ENCODE data around the gene AFF1.

DNA sequence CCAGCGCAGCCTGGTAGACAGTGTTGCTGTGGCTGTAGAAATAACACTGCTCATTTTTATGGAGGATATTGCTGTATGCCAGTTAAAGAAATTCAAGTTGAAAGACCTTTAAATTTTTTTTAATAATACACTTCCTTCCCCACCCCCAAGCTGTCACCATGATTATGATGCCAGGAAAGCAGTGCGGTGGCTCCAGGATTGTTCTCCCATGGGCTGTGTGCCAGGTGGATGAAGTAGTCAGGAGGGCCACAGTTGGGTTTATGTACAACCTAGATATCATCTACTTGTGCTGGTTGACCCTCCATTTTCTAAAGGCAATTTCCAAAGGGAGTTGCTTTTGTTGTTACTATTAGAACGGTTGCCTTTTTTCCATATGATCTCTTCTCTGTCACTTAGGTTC lies 136.6 kb downstream of the AFF1 start:
- TF ChIP-seq, protein P1, sequence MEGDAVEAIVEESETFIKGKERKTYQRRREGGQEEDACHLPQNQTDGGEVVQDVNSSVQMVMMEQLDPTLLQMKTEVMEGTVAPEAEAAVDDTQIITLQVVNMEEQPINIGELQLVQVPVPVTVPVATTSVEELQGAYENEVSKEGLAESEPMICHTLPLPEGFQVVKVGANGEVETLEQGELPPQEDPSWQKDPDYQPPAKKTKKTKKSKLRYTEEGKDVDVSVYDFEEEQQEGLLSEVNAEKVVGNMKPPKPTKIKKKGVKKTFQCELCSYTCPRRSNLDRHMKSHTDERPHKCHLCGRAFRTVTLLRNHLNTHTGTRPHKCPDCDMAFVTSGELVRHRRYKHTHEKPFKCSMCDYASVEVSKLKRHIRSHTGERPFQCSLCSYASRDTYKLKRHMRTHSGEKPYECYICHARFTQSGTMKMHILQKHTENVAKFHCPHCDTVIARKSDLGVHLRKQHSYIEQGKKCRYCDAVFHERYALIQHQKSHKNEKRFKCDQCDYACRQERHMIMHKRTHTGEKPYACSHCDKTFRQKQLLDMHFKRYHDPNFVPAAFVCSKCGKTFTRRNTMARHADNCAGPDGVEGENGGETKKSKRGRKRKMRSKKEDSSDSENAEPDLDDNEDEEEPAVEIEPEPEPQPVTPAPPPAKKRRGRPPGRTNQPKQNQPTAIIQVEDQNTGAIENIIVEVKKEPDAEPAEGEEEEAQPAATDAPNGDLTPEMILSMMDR (conservative IDR thresholded peaks at IDR 0.05; ENCODE audit: low read length): no peak
- TF ChIP-seq EZH2phosphoT487 (IDR thresholded peaks at IDR 0.05; ENCODE audit: borderline replicate concordance, low read depth, low read length): no peak
